WTC11 (cell line): ENCODE measurements around the gene RPS27. TPM values are rescaled to one million over a fixed set of nuclear protein-coding genes. Genes with fewer than 3 reads are reported as not detected.
A peak's percentile ranks its signal among the peaks of the same experiment; 100 is the strongest.
"Not testable (repeated sequence)": the region's sequence is repeated elsewhere in the genome, so short reads cannot be mapped to it uniquely, and the experiment has no call there.

Experiments used
- ATAC-seq: fragments of 200-7000 bp; cut with Tn5 transposase; 2 replicates; pipeline ENCODE4 v1.10.0; 2021; ENCODE audit warnings: mild to moderate bottlenecking, moderate library complexity
- CTCF ChIA-PET: fragments of 300-600 bp; sonication (Branson Sonifier 250); formaldehyde crosslinking; loops from one replicate; lab custom pipeline; 2021; ENCODE audit warnings: antibody characterized with exemption; lab: Charles Lee
- POLR2A ChIA-PET: fragments of 350-600 bp; sonication (Branson Sonifier 250); formaldehyde crosslinking; loops from one replicate; lab custom pipeline; 2021; ENCODE audit warnings: antibody characterized with exemption; lab: Charles Lee
- DNase-seq: peaks from one replicate; pipeline ENCODE4 v3.0.0; 2021; ENCODE audit warnings: low spot score
- H3K27ac Mint-ChIP-seq: 2 replicates; pipeline ENCODE4 v1.8.0; 2021; ENCODE audit warnings: mixed read lengths
- H3K27me3 Mint-ChIP-seq: 2 replicates; pipeline ENCODE4 v1.8.0; 2021; ENCODE audit warnings: low read depth, mild to moderate bottlenecking, moderate library complexity, mixed read lengths
- H3K36me3 Mint-ChIP-seq: 2 replicates; pipeline ENCODE4 v1.8.0; 2021; ENCODE audit warnings: mixed read lengths
- H3K4me1 Mint-ChIP-seq: 2 replicates; pipeline ENCODE4 v1.8.0; 2022; ENCODE audit warnings: mixed read lengths
- H3K4me3 Mint-ChIP-seq: 2 replicates; pipeline ENCODE4 v1.8.0; 2021; ENCODE audit warnings: mild to moderate bottlenecking, moderate library complexity, mixed read lengths
- H3K9me3 Mint-ChIP-seq: 2 replicates; pipeline ENCODE4 v1.8.0; 2021; ENCODE audit warnings: mixed read lengths
- CREM ChIP-seq: sonication (generic); formaldehyde crosslinking; IDR thresholded peaks from 2 replicates; pipeline ENCODE4 v1.8.1; 2022; ENCODE audit warnings: mild to moderate bottlenecking, missing genetic modification reagents, moderate library complexity
- ELF4 ChIP-seq: sonication (generic); formaldehyde crosslinking; IDR thresholded peaks from 2 replicates; pipeline ENCODE4 v1.8.1; 2022; ENCODE audit warnings: low read depth, mild to moderate bottlenecking, moderate library complexity, missing genetic modification reagents
- FOXJ3 ChIP-seq: sonication (generic); formaldehyde crosslinking; IDR thresholded peaks from 2 replicates; pipeline ENCODE4 v1.9.0; 2021; ENCODE audit warnings: missing genetic modification reagents, mild to moderate bottlenecking, borderline replicate concordance
- MXD4 ChIP-seq: fragments of 250-450 bp; sonication (Bioruptor Pico); IDR thresholded peaks from 2 replicates; pipeline ENCODE4 v1.8.0; 2021; ENCODE audit warnings: mild to moderate bottlenecking, moderate library complexity, borderline replicate concordance
- SP1 ChIP-seq: sonication (generic); formaldehyde crosslinking; conservative IDR thresholded peaks from 2 replicates; pipeline ENCODE4 v1.8.1; 2022; ENCODE audit warnings: missing genetic modification reagents
- TEAD1 ChIP-seq: sonication (generic); formaldehyde crosslinking; IDR thresholded peaks from 2 replicates; pipeline ENCODE4 v1.8.0; 2022; ENCODE audit warnings: mild to moderate bottlenecking, missing genetic modification reagents
- ZNF219 ChIP-seq: sonication (generic); formaldehyde crosslinking; IDR thresholded peaks from 2 replicates; pipeline ENCODE4 v1.8.0; 2023; ENCODE audit warnings: missing genetic modification reagents, mild to moderate bottlenecking, borderline replicate concordance
- ZNF317 ChIP-seq: sonication (generic); formaldehyde crosslinking; IDR thresholded peaks from 2 replicates; pipeline ENCODE4 v1.8.1; 2023; ENCODE audit warnings: low read depth, mild to moderate bottlenecking, moderate library complexity, missing genetic modification reagents, borderline replicate concordance
- ZNF671 ChIP-seq: fragments of 250-450 bp; sonication (Bioruptor Pico); IDR thresholded peaks from 2 replicates; pipeline ENCODE4 v1.8.0; 2021; ENCODE audit warnings: mild to moderate bottlenecking
- total RNA-seq: library from RNA; stranded (reverse); gene quantifications from 3 replicates; pipeline ENCODE4 v1.2.3, GENCODE V29; 2021
- TF ChIP-seq, protein P1 (sequence below): sonication (generic); formaldehyde crosslinking; IDR thresholded peaks from 2 replicates; pipeline ENCODE4 v1.8.1; 2022; ENCODE audit warnings: low read depth, missing genetic modification reagents, borderline replicate concordance
- TF ChIP-seq, protein P2 (sequence below): fragments of 250-450 bp; sonication (Bioruptor Pico); IDR thresholded peaks from 2 replicates; pipeline ENCODE4 v2.1.2; 2022; ENCODE audit warnings: mild to moderate bottlenecking, moderate library complexity
- TF ChIP-seq, protein P3 (sequence below): sonication (generic); formaldehyde crosslinking; conservative IDR thresholded peaks from 2 replicates; pipeline ENCODE4 v1.8.1; 2022; ENCODE audit warnings: mild to moderate bottlenecking, missing genetic modification reagents
- TF ChIP-seq, protein P4 (sequence below): sonication (generic); formaldehyde crosslinking; IDR thresholded peaks from 2 replicates; pipeline ENCODE4 v1.8.1; 2023; ENCODE audit warnings: mild to moderate bottlenecking, missing genetic modification reagents, borderline replicate concordance

RPS27 gene
- total RNA-seq, 1 experiment from 2014 or later, result 2,141 TPM

DNA sequence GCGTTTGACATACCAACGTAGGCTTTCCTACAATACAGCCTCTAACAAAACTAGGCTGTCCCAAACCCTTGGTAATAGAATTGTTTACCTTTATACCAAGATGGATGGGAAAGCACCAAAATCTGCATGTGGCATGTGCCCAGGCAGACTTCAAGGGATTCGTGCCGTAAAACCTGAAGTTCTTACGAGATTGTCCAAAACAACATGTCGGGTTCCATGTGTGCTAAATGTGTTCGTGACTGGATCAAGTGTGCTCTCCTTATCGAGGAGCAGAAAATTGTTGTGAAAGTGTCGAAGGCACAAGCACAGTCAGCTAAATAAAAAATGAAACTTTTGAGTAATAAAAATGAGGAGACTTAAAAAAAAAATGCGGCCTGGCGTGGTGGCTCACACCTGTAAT, 5.1 kb downstream of the RPS27 start (continued):
- TF ChIP-seq, protein P1, sequence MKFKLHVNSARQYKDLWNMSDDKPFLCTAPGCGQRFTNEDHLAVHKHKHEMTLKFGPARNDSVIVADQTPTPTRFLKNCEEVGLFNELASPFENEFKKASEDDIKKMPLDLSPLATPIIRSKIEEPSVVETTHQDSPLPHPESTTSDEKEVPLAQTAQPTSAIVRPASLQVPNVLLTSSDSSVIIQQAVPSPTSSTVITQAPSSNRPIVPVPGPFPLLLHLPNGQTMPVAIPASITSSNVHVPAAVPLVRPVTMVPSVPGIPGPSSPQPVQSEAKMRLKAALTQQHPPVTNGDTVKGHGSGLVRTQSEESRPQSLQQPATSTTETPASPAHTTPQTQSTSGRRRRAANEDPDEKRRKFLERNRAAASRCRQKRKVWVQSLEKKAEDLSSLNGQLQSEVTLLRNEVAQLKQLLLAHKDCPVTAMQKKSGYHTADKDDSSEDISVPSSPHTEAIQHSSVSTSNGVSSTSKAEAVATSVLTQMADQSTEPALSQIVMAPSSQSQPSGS, result no peak
- TF ChIP-seq, protein P2, sequence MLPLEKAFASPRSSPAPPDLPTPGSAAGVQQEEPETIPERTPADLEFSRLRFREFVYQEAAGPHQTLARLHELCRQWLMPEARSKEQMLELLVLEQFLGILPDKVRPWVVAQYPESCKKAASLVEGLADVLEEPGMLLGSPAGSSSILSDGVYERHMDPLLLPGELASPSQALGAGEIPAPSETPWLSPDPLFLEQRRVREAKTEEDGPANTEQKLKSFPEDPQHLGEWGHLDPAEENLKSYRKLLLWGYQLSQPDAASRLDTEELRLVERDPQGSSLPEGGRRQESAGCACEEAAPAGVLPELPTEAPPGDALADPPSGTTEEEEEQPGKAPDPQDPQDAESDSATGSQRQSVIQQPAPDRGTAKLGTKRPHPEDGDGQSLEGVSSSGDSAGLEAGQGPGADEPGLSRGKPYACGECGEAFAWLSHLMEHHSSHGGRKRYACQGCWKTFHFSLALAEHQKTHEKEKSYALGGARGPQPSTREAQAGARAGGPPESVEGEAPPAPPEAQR (CRISPR knock-in tag), result no peak
- TF ChIP-seq MXD4 (CRISPR knock-in tag) (no peak), ZNF219 (no peak)
- TF ChIP-seq, protein P3, sequence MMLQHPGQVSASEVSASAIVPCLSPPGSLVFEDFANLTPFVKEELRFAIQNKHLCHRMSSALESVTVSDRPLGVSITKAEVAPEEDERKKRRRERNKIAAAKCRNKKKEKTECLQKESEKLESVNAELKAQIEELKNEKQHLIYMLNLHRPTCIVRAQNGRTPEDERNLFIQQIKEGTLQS (CRISPR knock-in tag), result no peak
- TF ChIP-seq, all 79 proteins: peak for 0

DNA sequence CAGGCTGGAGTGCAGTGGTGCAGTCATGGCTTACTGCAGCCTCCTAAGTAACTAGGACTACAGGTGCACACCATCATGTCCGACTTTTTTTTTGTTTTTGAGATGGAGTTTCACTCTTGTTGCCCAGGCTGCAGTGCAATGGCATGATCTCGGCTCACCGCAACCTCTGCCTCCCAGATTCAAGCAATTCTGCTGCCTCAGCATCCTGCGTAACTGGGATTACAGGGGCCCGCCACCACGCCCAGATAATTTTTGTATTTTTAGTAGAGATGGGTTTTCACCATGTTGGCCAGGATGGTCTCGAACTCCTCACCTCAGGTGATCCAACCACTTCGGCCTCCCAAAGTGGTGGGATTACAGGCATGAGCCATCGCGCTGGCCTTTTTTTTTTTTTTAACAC, 6.3 kb downstream of the RPS27 start:
- H3K9me3 Mint-ChIP-seq, DNase-seq, H3K4me3 Mint-ChIP-seq, H3K27me3 Mint-ChIP-seq, ATAC-seq: not testable (repeated sequence)
- H3K27ac Mint-ChIP-seq, result 0 out of 2 replicates have a peak overlapping the region, but pooled peaks have one; percentile 41
- peaks cover 10% of the 10 kb centered on the region for H3K4me1 Mint-ChIP-seq
- ChIA-PET POLR2A (interaction anchor here (0.7 kb wide), 1 partner anchor 153 kb away, joined by 5 read pairs; no protein-coding TSS in a partner anchor), CTCF (interaction anchor here (0.7 to 1.4 kb wide), 2 partner anchors 108 to 221 kb away, joined by 4 read pairs; no protein-coding TSS in a partner anchor)
- peaks cover 37% of the 10 kb centered on the region for H3K36me3 Mint-ChIP-seq

DNA sequence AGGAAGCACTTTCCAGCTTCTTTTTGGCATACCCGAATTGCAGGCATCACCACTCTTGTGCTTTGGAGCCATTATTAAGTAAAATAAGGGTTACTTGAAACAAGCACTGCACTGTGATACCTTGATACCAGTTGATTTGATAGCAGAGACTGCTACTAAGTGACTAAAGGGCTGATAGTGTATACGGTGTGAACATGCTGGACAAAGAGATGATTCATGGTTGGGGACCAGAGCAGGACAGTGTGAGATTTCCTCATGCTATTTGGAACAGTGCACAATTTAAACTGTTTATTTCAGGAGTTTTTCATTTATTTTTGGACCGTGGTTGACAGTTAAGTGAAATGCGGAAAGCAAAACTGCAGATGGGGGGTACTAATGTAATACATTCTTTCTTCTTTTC, 9.9 kb downstream of the RPS27 start:
- H3K4me3 Mint-ChIP-seq, result no peak overlapping the region
- DNase-seq, result no peak
- H3K4me1 Mint-ChIP-seq, result no peaks in the 10 kb centered on the region
- H3K36me3 Mint-ChIP-seq, result peaks cover 8% of the 10 kb centered on the region
- no peaks in the 10 kb centered on the region for H3K27me3 Mint-ChIP-seq
- no peak overlapping the region for H3K27ac Mint-ChIP-seq
- no peak for ATAC-seq
- ChIA-PET POLR2A (interaction anchor here (1.3 kb wide), 1 partner anchor 10 kb away, joined by 4 read pairs; the partner anchor contains the start of gene RPS27), CTCF (no interaction called here)
- TF ChIP-seq TEAD1, result no peak
- no peak for TF ChIP-seq FOXJ3 (CRISPR knock-in tag)
- no peak for TF ChIP-seq ZNF317 (CRISPR knock-in tag)
- TF ChIP-seq, protein P4, sequence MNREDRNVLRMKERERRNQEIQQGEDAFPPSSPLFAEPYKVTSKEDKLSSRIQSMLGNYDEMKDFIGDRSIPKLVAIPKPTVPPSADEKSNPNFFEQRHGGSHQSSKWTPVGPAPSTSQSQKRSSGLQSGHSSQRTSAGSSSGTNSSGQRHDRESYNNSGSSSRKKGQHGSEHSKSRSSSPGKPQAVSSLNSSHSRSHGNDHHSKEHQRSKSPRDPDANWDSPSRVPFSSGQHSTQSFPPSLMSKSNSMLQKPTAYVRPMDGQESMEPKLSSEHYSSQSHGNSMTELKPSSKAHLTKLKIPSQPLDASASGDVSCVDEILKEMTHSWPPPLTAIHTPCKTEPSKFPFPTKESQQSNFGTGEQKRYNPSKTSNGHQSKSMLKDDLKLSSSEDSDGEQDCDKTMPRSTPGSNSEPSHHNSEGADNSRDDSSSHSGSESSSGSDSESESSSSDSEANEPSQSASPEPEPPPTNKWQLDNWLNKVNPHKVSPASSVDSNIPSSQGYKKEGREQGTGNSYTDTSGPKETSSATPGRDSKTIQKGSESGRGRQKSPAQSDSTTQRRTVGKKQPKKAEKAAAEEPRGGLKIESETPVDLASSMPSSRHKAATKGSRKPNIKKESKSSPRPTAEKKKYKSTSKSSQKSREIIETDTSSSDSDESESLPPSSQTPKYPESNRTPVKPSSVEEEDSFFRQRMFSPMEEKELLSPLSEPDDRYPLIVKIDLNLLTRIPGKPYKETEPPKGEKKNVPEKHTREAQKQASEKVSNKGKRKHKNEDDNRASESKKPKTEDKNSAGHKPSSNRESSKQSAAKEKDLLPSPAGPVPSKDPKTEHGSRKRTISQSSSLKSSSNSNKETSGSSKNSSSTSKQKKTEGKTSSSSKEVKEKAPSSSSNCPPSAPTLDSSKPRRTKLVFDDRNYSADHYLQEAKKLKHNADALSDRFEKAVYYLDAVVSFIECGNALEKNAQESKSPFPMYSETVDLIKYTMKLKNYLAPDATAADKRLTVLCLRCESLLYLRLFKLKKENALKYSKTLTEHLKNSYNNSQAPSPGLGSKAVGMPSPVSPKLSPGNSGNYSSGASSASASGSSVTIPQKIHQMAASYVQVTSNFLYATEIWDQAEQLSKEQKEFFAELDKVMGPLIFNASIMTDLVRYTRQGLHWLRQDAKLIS, result no peak
- no peak for TF ChIP-seq ZNF671 (CRISPR knock-in tag)
- TF ChIP-seq, protein P1, result no peak
- TF ChIP-seq ELF4 (CRISPR knock-in tag), result no peak
- TF ChIP-seq MXD4 (CRISPR knock-in tag), result no peak
- TF ChIP-seq CREM, result no peak
- TF ChIP-seq, protein P2 (CRISPR knock-in tag), result no peak
- no peak for TF ChIP-seq SP1 (CRISPR knock-in tag)
- H3K9me3 Mint-ChIP-seq, result peaks cover 4% of the 10 kb centered on the region
